ENCODE results near the gene YLPM1.

DNA sequence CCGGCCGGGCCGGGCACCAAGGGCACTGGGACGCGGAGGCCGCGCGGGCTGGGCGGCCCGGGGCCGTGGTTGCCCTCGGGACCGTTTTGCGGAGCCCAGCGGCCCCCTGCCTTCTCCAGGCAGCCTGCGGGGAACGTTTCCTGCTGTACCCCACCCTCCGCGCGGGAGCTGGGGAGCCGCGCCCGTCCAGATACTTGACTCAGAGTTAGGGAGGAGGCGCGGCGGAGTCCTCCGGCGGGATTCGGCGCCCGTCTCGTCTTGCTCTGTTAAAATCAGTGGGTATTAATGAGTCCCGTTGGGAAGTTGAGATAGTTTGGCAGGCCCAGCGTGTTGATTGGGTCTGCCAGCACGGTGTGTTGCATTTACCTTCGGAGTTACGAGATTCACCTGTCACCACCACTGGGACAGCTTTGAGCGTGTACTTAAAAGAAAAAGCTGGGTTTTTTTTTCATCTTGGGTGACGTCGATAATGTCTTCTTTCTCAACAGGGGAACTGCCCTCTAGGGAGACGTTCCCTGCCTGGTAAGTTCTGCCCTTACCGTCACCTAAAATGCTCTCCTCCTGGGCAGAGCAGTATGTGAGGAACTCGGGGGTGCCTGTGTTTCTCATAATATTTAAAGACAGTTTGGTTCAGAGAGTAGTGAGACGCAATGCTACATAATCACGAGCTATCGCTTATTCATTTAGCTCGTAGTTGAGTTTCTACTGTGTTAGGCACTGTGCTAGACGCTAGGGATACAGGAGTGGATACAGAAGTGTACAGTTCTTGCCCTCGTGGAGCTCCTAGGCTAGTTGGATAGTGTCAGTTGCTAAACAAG, 119.2 kb downstream of the YLPM1 start:
- TF ChIP-seq, protein P1, sequence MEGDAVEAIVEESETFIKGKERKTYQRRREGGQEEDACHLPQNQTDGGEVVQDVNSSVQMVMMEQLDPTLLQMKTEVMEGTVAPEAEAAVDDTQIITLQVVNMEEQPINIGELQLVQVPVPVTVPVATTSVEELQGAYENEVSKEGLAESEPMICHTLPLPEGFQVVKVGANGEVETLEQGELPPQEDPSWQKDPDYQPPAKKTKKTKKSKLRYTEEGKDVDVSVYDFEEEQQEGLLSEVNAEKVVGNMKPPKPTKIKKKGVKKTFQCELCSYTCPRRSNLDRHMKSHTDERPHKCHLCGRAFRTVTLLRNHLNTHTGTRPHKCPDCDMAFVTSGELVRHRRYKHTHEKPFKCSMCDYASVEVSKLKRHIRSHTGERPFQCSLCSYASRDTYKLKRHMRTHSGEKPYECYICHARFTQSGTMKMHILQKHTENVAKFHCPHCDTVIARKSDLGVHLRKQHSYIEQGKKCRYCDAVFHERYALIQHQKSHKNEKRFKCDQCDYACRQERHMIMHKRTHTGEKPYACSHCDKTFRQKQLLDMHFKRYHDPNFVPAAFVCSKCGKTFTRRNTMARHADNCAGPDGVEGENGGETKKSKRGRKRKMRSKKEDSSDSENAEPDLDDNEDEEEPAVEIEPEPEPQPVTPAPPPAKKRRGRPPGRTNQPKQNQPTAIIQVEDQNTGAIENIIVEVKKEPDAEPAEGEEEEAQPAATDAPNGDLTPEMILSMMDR (IDR thresholded peaks at IDR 0.05) = no peak
- TF ChIP-seq POLR2A (IDR thresholded peaks at IDR 0.05) = no peak
